H9 (cell line): ENCODE results near the gene USP35. TPM values are rescaled to one million over a fixed set of nuclear protein-coding genes. Genes with fewer than 3 reads are reported as not detected.

ENCODE experiments used
- DNase-seq: peaks from one replicate; pipeline ENCODE4 v3.0.0-alpha.2; 2017
- H2AFZ ChIP-seq: one replicate; pipeline ENCODE4 v1.6.1; 2013; ENCODE audit warnings: mild to moderate bottlenecking, low read length, control low read depth, moderate library complexity
- H2AK5ac ChIP-seq: 2 replicates; pipeline ENCODE4 v1.6.1; 2013; ENCODE audit warnings: low read length, control low read depth, mixed read lengths; ENCODE audit not compliant: insufficient read length
- H2BK120ac ChIP-seq: one replicate; pipeline ENCODE4 v1.6.1; 2013; ENCODE audit warnings: low read depth, mild to moderate bottlenecking, low read length, control low read depth, inconsistent platforms; ENCODE audit not compliant: poor library complexity, severe bottlenecking
- H2BK12ac ChIP-seq: 2 replicates; pipeline ENCODE4 v1.6.1; 2013; ENCODE audit warnings: low read length, control low read depth, mixed read lengths, low read depth; ENCODE audit not compliant: insufficient read length
- H2BK15ac ChIP-seq: 2 replicates; pipeline ENCODE4 v1.6.1; 2013; ENCODE audit warnings: low read depth, low read length, control low read depth
- H2BK20ac ChIP-seq: one replicate; pipeline ENCODE4 v1.6.1; 2013; ENCODE audit warnings: low read depth, mild to moderate bottlenecking, low read length, control low read depth, inconsistent platforms; ENCODE audit not compliant: poor library complexity, severe bottlenecking
- H2BK5ac ChIP-seq: 2 replicates; pipeline ENCODE4 v1.6.1; 2013; ENCODE audit warnings: low read length, control low read depth, mixed read lengths; ENCODE audit not compliant: insufficient read length
- H3K14ac ChIP-seq: 2 replicates; pipeline ENCODE4 v1.6.1; 2013; ENCODE audit warnings: low read length, control low read depth; ENCODE audit not compliant: insufficient read depth
- H3K18ac ChIP-seq: 2 replicates; pipeline ENCODE4 v1.6.1; 2013; ENCODE audit warnings: low read depth, mild to moderate bottlenecking, mixed read lengths, low read length, control low read depth; ENCODE audit not compliant: insufficient read length
- H3K23ac ChIP-seq: 2 replicates; pipeline ENCODE4 v1.6.1; 2013; ENCODE audit warnings: low read length, control low read depth, mixed read lengths, low read depth; ENCODE audit not compliant: insufficient read length
- H3K23me2 ChIP-seq: 2 replicates; pipeline ENCODE4 v1.6.1; 2013; ENCODE audit warnings: low read depth, mild to moderate bottlenecking, mixed read lengths, low read length, control low read depth; ENCODE audit not compliant: insufficient read length, poor library complexity, severe bottlenecking
- H3K27ac ChIP-seq: 2 replicates; pipeline ENCODE4 v1.5.1; 2013; ENCODE audit warnings: low read length, control low read depth, mixed read lengths, low read depth; ENCODE audit not compliant: insufficient read length
- H3K27me3 ChIP-seq: 2 replicates; pipeline ENCODE4 v1.6.1; 2013; ENCODE audit warnings: low read length, control low read depth, inconsistent platforms; ENCODE audit not compliant: insufficient read depth
- H3K4ac ChIP-seq: 2 replicates; pipeline ENCODE4 v1.6.1; 2013; ENCODE audit warnings: low read depth, mild to moderate bottlenecking, control low read depth, inconsistent platforms, low read length, moderate library complexity
- H3K4me1 ChIP-seq: 2 replicates; pipeline ENCODE4 v1.6.1; 2013; ENCODE audit warnings: low read length, control low read depth, inconsistent platforms; ENCODE audit not compliant: insufficient read depth
- H3K4me2 ChIP-seq: 2 replicates; pipeline ENCODE4 v1.6.1; 2013; ENCODE audit warnings: low read length, control low read depth, mixed read lengths; ENCODE audit not compliant: insufficient read length, insufficient read depth
- H3K56ac ChIP-seq: 2 replicates; pipeline ENCODE4 v1.6.1; 2013; ENCODE audit warnings: low read depth, mild to moderate bottlenecking, mixed read lengths, low read length, control low read depth; ENCODE audit not compliant: insufficient read length
- H3K79me1 ChIP-seq: 2 replicates; pipeline ENCODE4 v1.6.1; 2013; ENCODE audit warnings: low read depth, mild to moderate bottlenecking, moderate library complexity, low read length, control low read depth, inconsistent platforms; ENCODE audit not compliant: insufficient read depth, poor library complexity, severe bottlenecking
- H3K79me2 ChIP-seq: 2 replicates; pipeline ENCODE4 v1.6.1; 2013; ENCODE audit warnings: low read length, control low read depth, inconsistent platforms; ENCODE audit not compliant: insufficient read depth
- H3K9ac ChIP-seq: 2 replicates; pipeline ENCODE4 v1.6.1; 2013; ENCODE audit warnings: low read length, control low read depth, mixed read lengths; ENCODE audit not compliant: insufficient read length; ENCODE audit errors: extremely low read depth
- H3K9me3 ChIP-seq: one replicate; pipeline ENCODE4 v1.6.1; 2013; ENCODE audit warnings: low read depth, low read length, inconsistent platforms; ENCODE audit not compliant: control insufficient read depth
- H3T11ph ChIP-seq: one replicate; pipeline ENCODE4 v1.6.1; 2013; ENCODE audit warnings: mild to moderate bottlenecking, low read length, control low read depth, inconsistent platforms
- H4K20me1 ChIP-seq: one replicate; pipeline ENCODE4 v1.6.1; 2013; ENCODE audit not compliant: control insufficient read depth, insufficient read length, insufficient read depth
- H4K5ac ChIP-seq: 2 replicates; pipeline ENCODE4 v1.6.1; 2013; ENCODE audit warnings: low read depth, mild to moderate bottlenecking, mixed read lengths, low read length, control low read depth; ENCODE audit not compliant: insufficient read length
- H4K8ac ChIP-seq: replicated peaks from 2 replicates; pipeline ENCODE4 v1.6.1; 2013; ENCODE audit warnings: low read length, control low read depth, mixed read lengths, low read depth; ENCODE audit not compliant: insufficient read length
- H4K91ac ChIP-seq: 2 replicates; pipeline ENCODE4 v1.6.1; 2013; ENCODE audit warnings: low read depth, mild to moderate bottlenecking, moderate library complexity, mixed read lengths, low read length, control low read depth; ENCODE audit not compliant: insufficient read length
- H3K27ac Mint-ChIP-seq, 3 experiments: 2 replicates in 2 of 3; 3 replicates in 1 of 3; pipeline ENCODE4 v1.8.0; 2020 to 2021; ENCODE audit warnings: mixed read lengths in 3 of 3, mild to moderate bottlenecking in 1 of 3, moderate library complexity in 1 of 3
- H3K27me3 Mint-ChIP-seq: 2 replicates; pipeline ENCODE4 v1.8.0; 2021; ENCODE audit warnings: low read depth, mild to moderate bottlenecking, moderate library complexity, mixed read lengths
- H3K36me3 Mint-ChIP-seq, 3 experiments: 2 replicates in 2 of 3; 3 replicates in 1 of 3; pipeline ENCODE4 v1.8.0; 2020 to 2021; ENCODE audit warnings: low read depth in 3 of 3, mixed read lengths in 3 of 3; ENCODE audit not compliant: insufficient read depth in 1 of 3
- H3K4me1 Mint-ChIP-seq, 2 experiments: 2 replicates each; pipeline ENCODE4 v1.8.0; 2020; ENCODE audit warnings: mixed read lengths in 2 of 2
- H3K4me3 Mint-ChIP-seq, 2 experiments: 2 replicates in 1 of 2; 3 replicates in 1 of 2; pipeline ENCODE4 v1.8.0; 2020 to 2021; ENCODE audit warnings: mild to moderate bottlenecking in 2 of 2, mixed read lengths in 2 of 2, moderate library complexity in 1 of 2
- H3K9me3 Mint-ChIP-seq, 2 experiments: 2 replicates in 1 of 2; 3 replicates in 1 of 2; pipeline ENCODE4 v1.8.0; 2020; ENCODE audit warnings: mild to moderate bottlenecking in 2 of 2, mixed read lengths in 2 of 2, moderate library complexity in 1 of 2
- CTCF ChIP-seq: fragments of 200-600 bp; sonication (generic); conservative IDR thresholded peaks from 3 replicates; pipeline ENCODE4 v1.8.0; 2021; ENCODE audit warnings: antibody characterized with exemption, mild to moderate bottlenecking
- whole genome bisulfite sequencing: extraction: QIAGEN DNeasy Blood & Tissue Kit; methylation state at CpG from one replicate; pipeline ENCODE4 v1.1.7; 2013; ENCODE audit warnings: missing lambda C conversion rate, low lambda C conversion rate, mixed read lengths; ENCODE audit not compliant: insufficient read length; ENCODE audit errors: extremely low coverage; 5-methylcytosine and 5-hydroxymethylcytosine counted together
- total RNA-seq: library from RNA; stranded (reverse); gene quantifications from 2 replicates; pipeline ENCODE4 v1.2.1, GENCODE V29; 2021

Gene USP35
- total RNA-seq, 1 experiment from 2014 or later = 6.8 TPM

- Mint-ChIP-seq H3K27me3 (peaks cover 4% of the 10 kb centered on the region), H3K27ac (no peak overlapping the region), H3K4me1 (peaks cover 0 to 6% of the 10 kb centered on the region in 2 experiments; a peak in 2 of 4 replicates), H3K9me3 (no peaks in the 10 kb centered on the region; a peak in 1 of 5 replicates), H3K36me3 (no peaks in the 10 kb centered on the region), H3K4me3 (no peak overlapping the region)
- no peak overlapping the region for H4K5ac ChIP-seq
- no peak overlapping the region for H3K4ac ChIP-seq
- no peak overlapping the region for H3K23ac ChIP-seq
- no peak overlapping the region for H2AK5ac ChIP-seq
- no peak overlapping the region for H3K27ac ChIP-seq
- no peak overlapping the region for H2AFZ ChIP-seq
- no peak overlapping the region for H3T11ph ChIP-seq
- H2BK120ac ChIP-seq = no peak overlapping the region
- no peak overlapping the region for H3K4me2 ChIP-seq
- H3K79me1 ChIP-seq = no peaks in the 10 kb centered on the region
- H3K14ac ChIP-seq = no peak overlapping the region
- no peaks in the 10 kb centered on the region for H3K27me3 ChIP-seq
- H3K56ac ChIP-seq = no peak overlapping the region
- H4K8ac ChIP-seq = no peak overlapping the region
- WGBS = no CpG with 5 or more reads among the region's 2 CpGs
- H2BK12ac ChIP-seq = no peak overlapping the region
- no peaks in the 10 kb centered on the region for H4K20me1 ChIP-seq
- H2BK15ac ChIP-seq = no peak overlapping the region
- no peak overlapping the region for H4K91ac ChIP-seq
- no peaks in the 10 kb centered on the region for H3K23me2 ChIP-seq
- no peak for TF ChIP-seq CTCF
- H3K9ac ChIP-seq = no peak overlapping the region
- no peak overlapping the region for H2BK5ac ChIP-seq
- no peak for DNase-seq
- no peak overlapping the region for H2BK20ac ChIP-seq
- H3K9me3 ChIP-seq = no peaks in the 10 kb centered on the region
- no peaks in the 10 kb centered on the region for H3K4me1 ChIP-seq
- H3K79me2 ChIP-seq = no peaks in the 10 kb centered on the region
- H3K18ac ChIP-seq = no peak overlapping the region
Observed at GRCh38 chr11:78163828-78164227, 24.9 kb upstream of the USP35 start.
